Frontal cortex (tissue), 4 donors: ENCODE data around the gene ICE2. TPM values are rescaled to one million over a fixed set of nuclear protein-coding genes. Genes with fewer than 3 reads are reported as not detected.

Experiments used
- DNase-seq, 2 donors: peaks; one replicate each; pipeline ENCODE4 v3.0.0; 2012; ENCODE audit warnings: low spot score in 2 of 2
- FAIRE-seq: peaks from 2 replicates; lab custom pipeline; 2012; peaks lifted over from hg19 to GRCh38; lab: Jason Lieb, UNC
- total RNA-seq: library from RNA; depleted of rRNA; stranded (reverse); fragments of >200 nt; gene quantifications from one replicate; pipeline ENCODE4 v1.2.3, GENCODE V29; 2014
- donor health status: control.
- donor health status: control.
- donor health status: control.

Gene ICE2
- total RNA-seq, 1 donor from 2014 or later: 38.3 TPM

- FAIRE-seq: no peak
- no peak for DNase-seq
These were observed 85.8 kb downstream of the ICE2 start for GRCh38 chr15:60392986-60393790.

DNA sequence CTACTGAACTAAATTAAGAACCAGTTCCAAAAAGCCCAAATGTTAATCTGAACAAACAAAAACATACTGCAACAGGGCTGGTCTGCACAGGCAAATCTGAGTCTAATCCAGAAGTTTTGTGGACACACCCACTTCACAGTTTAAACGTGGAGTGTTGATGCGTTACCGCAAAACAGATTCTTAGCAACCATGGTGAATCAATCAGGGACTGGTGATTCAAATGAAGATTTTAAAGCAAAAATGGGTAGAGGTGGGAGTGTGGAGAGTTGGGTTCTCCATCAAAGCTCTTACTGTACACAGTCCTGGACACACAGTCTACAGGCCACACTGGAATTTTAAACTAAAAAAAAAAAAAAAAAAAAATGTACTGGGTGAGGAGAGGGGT, 86.3 kb downstream of the ICE2 start:
- FAIRE-seq (no peak), DNase-seq (no peak)

DNA sequence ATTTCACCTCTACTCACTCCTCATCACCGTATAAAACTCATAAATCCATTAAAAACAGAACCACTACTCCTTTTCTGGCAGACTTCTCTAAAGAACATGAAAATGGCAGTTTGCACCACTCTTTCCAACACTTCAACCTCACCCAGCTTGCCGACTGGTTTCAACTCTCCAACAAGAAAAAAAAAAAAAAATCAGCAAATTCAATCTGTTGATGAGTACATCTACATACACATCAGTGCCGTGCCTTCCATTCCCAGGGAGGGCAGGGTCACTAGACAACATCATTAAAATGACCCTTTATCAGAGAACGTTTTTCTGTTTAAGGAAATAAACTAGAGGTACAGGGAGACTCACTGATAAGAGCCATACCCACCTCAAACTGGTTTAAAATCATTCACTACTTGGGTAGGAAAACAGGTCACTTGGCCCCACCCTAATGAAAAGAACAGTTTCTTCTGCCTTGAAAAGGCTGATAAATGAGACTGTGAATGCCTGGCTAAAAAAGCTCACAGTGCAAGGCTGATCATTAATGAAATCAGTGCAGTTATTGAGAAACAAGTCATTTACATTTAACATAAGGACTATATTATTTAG, 87.1 kb downstream of the ICE2 start:
- FAIRE-seq: no peak
- no peak for DNase-seq

GRCh38 chr15:60390871-60391501, 88.0 kb downstream of the ICE2 start:
- FAIRE-seq (no peak), DNase-seq (no peak)

- DNase-seq: no peak
- FAIRE-seq: no peak
These were observed 88.7 kb downstream of the ICE2 start for GRCh38 chr15:60390231-60390630.

GRCh38 chr15:60389261-60390077, 89.5 kb downstream of the ICE2 start:
- FAIRE-seq (no peak), DNase-seq (no peak)

GRCh38 chr15:60387321-60387720, 91.6 kb downstream of the ICE2 start:
- no peak for FAIRE-seq
- no peak for DNase-seq

- FAIRE-seq (no peak), DNase-seq (no peak)
These were observed 92.3 kb downstream of the ICE2 start for GRCh38 chr15:60386615-60387014.

DNA sequence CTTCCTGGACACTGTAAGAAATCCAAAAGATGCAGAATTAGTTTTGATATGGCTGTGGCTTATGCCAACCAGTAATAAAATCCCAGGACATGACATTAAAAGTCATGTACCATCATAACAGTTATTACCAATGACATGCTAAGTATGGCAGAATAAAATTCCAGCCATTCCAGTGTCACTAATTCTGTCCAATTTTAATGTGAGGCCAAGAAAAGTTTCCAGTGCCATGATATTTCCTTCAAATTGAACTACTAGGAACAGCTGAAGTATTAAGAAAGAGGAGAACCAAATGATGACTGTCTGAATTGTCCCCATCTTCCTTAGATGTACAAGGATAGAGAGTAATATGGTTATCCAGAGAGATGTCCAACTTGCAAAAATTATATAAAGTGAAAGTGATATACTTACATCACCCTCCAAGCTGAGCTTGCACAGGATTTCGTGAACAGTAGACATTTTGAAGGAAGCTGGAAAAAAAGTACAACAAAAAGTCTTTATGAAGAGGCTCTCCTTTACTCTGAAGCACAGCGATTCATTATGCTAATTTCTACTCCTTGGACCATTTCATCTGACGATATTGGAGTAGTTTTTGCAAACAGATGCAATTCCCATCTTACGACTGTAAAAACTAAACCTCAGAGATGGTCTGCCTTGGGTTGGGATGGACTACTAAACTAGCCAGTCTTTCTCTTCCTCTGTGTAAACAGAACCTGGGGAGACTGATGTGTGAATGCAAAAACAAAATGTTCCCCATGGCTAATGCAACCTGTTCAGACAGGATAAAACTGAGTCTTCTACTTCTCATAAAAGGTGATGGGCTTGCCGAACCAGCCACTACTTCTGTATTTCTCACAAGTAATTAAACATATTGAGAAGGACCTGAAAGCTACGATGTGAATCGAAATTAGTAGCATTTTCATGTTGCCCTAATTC, 93.1 kb downstream of the ICE2 start:
- DNase-seq: no peak
- FAIRE-seq: no peak

GRCh38 chr15:60384526-60385126, 94.3 kb downstream of the ICE2 start:
- FAIRE-seq (no peak), DNase-seq (no peak)

- FAIRE-seq (no peak), DNase-seq (no peak)
These were observed 94.9 kb downstream of the ICE2 start for GRCh38 chr15:60384053-60384452.

- no peak for DNase-seq
- FAIRE-seq: no peak
These were observed 95.9 kb downstream of the ICE2 start for GRCh38 chr15:60382773-60383674.

DNA sequence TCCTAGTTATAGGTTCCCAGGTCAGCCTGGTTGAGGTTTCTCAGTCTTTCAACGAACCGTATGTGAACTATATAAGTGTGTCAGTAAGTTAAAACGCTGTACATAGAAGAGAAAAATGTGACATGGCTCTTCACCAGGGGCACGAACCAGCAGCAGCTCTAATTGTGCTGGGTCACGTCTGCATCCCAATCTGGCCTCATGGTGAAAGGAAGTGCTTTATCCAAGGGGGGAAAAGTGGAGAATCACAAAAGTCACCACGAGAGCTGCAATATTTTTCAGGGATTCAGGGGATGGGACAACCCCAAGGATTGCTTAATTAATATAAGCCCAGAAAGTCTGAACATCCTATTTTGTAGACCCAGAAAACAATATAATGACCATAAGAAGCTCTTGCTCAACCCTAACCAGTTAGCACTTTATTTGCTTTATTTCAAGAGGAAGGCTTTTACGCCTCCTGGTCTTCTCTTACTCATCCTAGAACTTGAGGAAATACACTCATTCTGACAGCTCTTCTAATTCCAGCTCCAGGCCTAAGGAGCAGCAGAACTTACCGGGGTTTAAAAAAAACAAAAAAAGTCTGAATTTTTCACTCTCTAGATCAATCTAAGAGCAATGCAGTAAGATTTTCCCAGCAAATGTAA, 97.7 kb downstream of the ICE2 start:
- DNase-seq: no peak
- no peak for FAIRE-seq

DNA sequence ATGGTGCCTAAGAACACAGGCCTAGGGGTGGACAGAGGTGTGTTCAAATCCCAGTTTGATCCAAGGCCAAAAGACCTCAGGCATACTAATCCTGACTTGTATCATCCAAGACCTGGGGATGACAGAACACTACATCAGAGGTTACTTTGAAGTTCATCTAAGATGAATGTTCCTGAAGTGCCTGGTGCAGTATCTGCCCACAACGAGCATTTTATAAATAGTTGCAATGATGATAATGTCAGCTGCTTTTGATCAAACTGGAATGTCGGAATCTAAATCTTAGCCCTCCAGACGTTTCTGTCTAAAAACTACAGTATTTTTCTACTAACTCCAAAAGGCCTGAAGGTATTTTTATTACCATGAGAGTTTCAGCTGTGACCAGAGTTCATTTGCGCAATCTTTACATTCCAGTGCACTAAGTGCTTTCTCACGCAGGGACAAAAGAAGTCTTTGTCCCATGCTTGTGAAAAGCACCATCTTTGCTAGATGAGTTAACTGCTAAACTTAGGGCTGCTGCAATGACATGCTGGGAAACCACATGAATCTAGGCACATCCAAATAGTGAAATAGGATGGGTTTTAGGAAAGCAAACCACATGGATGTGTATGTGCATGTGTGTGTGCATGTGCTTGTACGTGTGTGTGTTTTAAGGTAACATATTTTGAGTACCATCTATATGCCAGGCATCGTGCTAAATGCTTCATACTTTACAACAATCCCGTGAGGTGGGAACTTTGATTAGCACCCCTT, 99.2 kb downstream of the ICE2 start:
- no peak for DNase-seq
- FAIRE-seq: no peak

DNA sequence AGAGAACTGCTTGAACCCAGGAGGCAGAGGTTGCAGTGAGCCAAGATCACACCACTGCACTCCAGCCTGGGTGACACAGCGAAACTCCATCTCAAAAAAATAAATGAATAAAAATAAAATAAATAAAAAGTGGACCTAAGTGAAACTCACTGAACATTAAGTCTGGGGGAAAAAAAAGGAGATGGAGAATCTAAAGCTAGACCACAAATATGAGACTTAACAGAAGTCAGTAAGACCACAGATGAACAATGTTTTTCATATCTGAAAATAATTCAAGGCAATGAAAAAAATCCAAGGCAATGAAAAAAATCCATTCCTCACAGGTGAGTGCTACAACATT, 99.8 kb downstream of the ICE2 start:
- DNase-seq: no peak
- FAIRE-seq: no peak

GRCh38 chr15:60376677-60377095, 102.3 kb downstream of the ICE2 start:
- DNase-seq (no peak), FAIRE-seq (no peak)

GRCh38 chr15:60375306-60375705, 103.6 kb downstream of the ICE2 start:
- no peak for DNase-seq

More at GRCh38 chr15:60375306-60375705, 103.6 kb downstream of the ICE2 start:
- FAIRE-seq: no peak
